PFSK-1 (cell line): ENCODE data around the gene RAB19.

Source experiments
- FOXP2 ChIP-seq: optimal IDR thresholded peaks from 2 replicates; pipeline ENCODE3; 2011; ENCODE audit warnings: borderline replicate concordance, control low read depth, inconsistent platforms; ENCODE audit not compliant: insufficient read depth; ENCODE audit errors: extremely low read length, extremely low read depth
- POLR2AphosphoS5 ChIP-seq: IDR thresholded peaks from 2 replicates; pipeline ENCODE4 v1.6.1; 2012; ENCODE audit warnings: low read depth, mild to moderate bottlenecking, control low read depth, low read length, moderate library complexity
- REST ChIP-seq, 2 experiments: IDR thresholded peaks; 2 replicates each; pipeline versions ENCODE4 v1.6.1 to v1.8.0; 2011 to 2012; ENCODE audit warnings: low read depth in 2 of 2, low read length in 2 of 2, control low read depth in 1 of 2, inconsistent platforms in 1 of 2, mild to moderate bottlenecking in 1 of 2, moderate library complexity in 1 of 2; ENCODE audit not compliant: insufficient read depth in 1 of 2

GRCh38 chr7:140360697-140361229, 43.1 kb upstream of the RAB19 start:
- no peak for TF ChIP-seq REST (IDR thresholded peaks at IDR 0.05; ENCODE audit: insufficient read depth in 1 of 2, low read depth in 2 of 2, low read length in 2 of 2)
- no peak for TF ChIP-seq FOXP2
- no peak for TF ChIP-seq POLR2AphosphoS5
